Measurements from ENCODE around the gene LECT2. TPM values are rescaled to one million over a fixed set of nuclear protein-coding genes. Genes with fewer than 3 reads are reported as not detected.

LECT2 gene
- total and polyA plus RNA-seq, 8 donors = not detected

- intact Hi-C loops (cut with DNase I; ENCODE audit: low total_unique reads) = no loop called here
- H3K9me3 ChIP-seq = no peaks in the 10 kb centered on the region
- no peak overlapping the region for H3K27ac ChIP-seq
- H3K27me3 ChIP-seq = peaks cover 0 to 42% (median 0%) of the 10 kb centered on the region in 3 donors
- no peaks in the 10 kb centered on the region for H3K4me1 ChIP-seq
- H3K4me3 ChIP-seq = no peak overlapping the region
- no peak for DNase-seq
- TF ChIP-seq EP300 (IDR thresholded peaks at IDR 0.05) (no peak), POLR2A (IDR thresholded peaks at IDR 0.05) (no peak), POLR2AphosphoS5 (IDR thresholded peaks at IDR 0.05) (no peak)
- no peaks in the 10 kb centered on the region for H3K36me3 ChIP-seq
- WGBS, 5 donors = 11 to 28% (median 24%) methylated on average over 3 of the region's 3 CpGs
These were observed 53.1 kb downstream of the LECT2 start for GRCh38 chr5:135901633-135902032.

DNA sequence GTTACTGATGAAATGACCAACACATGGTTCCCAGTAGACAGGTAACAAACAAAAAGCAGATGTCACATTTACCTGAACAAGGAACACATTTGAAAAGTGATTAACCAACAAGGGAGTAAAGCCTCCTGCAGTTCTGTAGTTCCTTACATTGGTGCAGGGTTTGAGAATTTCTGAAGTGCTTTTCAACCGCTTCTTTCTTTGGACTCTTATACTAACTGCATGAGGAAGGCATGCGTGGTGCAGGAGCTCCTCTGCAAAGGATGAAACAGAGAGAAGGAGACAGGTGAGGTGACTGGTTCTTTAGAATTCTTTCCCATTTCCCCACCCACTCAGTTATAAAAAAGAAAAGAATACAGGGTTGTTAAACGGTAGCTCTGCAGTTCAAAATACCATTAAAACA lies 54.5 kb downstream of the LECT2 start:
- Histone ChIP-seq H3K4me3 (no peak overlapping the region), H3K27me3 (peaks cover 0 to 43% (median 0%) of the 10 kb centered on the region in 3 donors), H3K36me3 (no peaks in the 10 kb centered on the region), H3K9me3 (no peaks in the 10 kb centered on the region), H3K27ac (no peak overlapping the region), H3K4me1 (no peaks in the 10 kb centered on the region)
- intact Hi-C loops (cut with DNase I; ENCODE audit: low total_unique reads) = no loop called here
- TF ChIP-seq POLR2A (IDR thresholded peaks at IDR 0.05) = no peak
- TF ChIP-seq POLR2AphosphoS5 (IDR thresholded peaks at IDR 0.05) = no peak
- TF ChIP-seq EP300 (IDR thresholded peaks at IDR 0.05) = no peak
- TF ChIP-seq, protein P1, sequence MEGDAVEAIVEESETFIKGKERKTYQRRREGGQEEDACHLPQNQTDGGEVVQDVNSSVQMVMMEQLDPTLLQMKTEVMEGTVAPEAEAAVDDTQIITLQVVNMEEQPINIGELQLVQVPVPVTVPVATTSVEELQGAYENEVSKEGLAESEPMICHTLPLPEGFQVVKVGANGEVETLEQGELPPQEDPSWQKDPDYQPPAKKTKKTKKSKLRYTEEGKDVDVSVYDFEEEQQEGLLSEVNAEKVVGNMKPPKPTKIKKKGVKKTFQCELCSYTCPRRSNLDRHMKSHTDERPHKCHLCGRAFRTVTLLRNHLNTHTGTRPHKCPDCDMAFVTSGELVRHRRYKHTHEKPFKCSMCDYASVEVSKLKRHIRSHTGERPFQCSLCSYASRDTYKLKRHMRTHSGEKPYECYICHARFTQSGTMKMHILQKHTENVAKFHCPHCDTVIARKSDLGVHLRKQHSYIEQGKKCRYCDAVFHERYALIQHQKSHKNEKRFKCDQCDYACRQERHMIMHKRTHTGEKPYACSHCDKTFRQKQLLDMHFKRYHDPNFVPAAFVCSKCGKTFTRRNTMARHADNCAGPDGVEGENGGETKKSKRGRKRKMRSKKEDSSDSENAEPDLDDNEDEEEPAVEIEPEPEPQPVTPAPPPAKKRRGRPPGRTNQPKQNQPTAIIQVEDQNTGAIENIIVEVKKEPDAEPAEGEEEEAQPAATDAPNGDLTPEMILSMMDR (IDR thresholded peaks at IDR 0.05) = no peak
- 50 to 59% (median 56%) methylated on average over 3 of the region's 3 CpGs for WGBS, 5 donors
- no peak for DNase-seq

DNA sequence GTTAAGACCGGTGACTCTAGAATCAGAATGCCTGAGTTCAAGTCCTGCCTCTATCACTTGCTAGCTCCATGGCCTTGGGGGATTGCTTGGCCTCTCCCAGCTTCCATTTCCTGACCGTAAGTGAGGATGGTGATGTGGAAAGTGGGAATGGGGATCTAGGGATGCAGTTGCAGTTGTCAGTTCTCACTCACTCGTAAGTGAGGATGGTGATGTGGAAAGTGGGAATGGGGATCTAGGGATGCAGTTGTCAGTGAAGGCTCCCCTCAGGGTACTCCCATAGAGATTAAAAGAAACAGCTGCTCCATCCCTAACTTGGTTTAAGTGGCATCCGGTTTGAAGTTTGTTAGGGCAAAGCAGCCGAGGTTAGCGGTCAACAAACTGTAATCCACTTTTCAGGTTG lies 56.1 kb downstream of the LECT2 start:
- intact Hi-C loops (cut with DNase I; ENCODE audit: low total_unique reads) = no loop called here
- no peaks in the 10 kb centered on the region for H3K9me3 ChIP-seq
- H3K27me3 ChIP-seq = peaks cover 0 to 48% (median 0%) of the 10 kb centered on the region in 3 donors
- TF ChIP-seq, protein P1 (IDR thresholded peaks at IDR 0.05) = no peak
- TF ChIP-seq POLR2AphosphoS5 (IDR thresholded peaks at IDR 0.05) (no peak), POLR2A (IDR thresholded peaks at IDR 0.05) (no peak), EP300 (IDR thresholded peaks at IDR 0.05) (no peak)
- H3K36me3 ChIP-seq = no peaks in the 10 kb centered on the region
- no peaks in the 10 kb centered on the region for H3K4me1 ChIP-seq
- DNase-seq = no peak
- H3K4me3 ChIP-seq = no peak overlapping the region
- H3K27ac ChIP-seq = no peak overlapping the region
- WGBS, 5 donors = 80 to 87% (median 84%) methylated on average over 6 of the region's 6 CpGs

Other genes with a start within 250 kb of the LECT2 start
- under 1 TPM in 1 of 5 donors, not detected in 4; 0.37 TPM for gene SLC25A48, start 120.3 kb downstream of the LECT2 start, total RNA-seq
- gene SLC25A48, start 120.3 kb downstream of the LECT2 start, polyA plus RNA-seq = under 1 TPM in 1 of 3 donors, not detected in 2; 0.13 TPM
- gene IL9, start 59.1 kb downstream of the LECT2 start, total RNA-seq = not detected
- not detected for gene IL9, start 59.1 kb downstream of the LECT2 start, polyA plus RNA-seq
- gene TGFBI, start 74.0 kb upstream of the LECT2 start, total RNA-seq = 100 to 1,000 TPM in 1 of 5 donors, 10 to 100 TPM in 4; 24.5 to 180 (median 70.1) TPM
- gene TGFBI, start 74.0 kb upstream of the LECT2 start, polyA plus RNA-seq = 100 to 1,000 TPM in 1 of 3 donors, 10 to 100 TPM in 2; 43.5 to 116 (median 54.4) TPM
- 100 to 1,000 TPM in 1 of 5 donors, 10 to 100 TPM in 4; 18.8 to 220 (median 61.4) TPM for gene SMAD5, start 177.9 kb upstream of the LECT2 start, total RNA-seq
- gene SMAD5, start 177.9 kb upstream of the LECT2 start, polyA plus RNA-seq = 10 to 100 TPM in 2 of 3 donors, 1 to 10 TPM in 1; 6.8 to 10.8 (median 10.5) TPM
- gene SMIM32, start 238.2 kb upstream of the LECT2 start, total RNA-seq = 10 to 100 TPM in 1 of 5 donors, under 1 TPM in 1, not detected in 3; 0.55 to 22.0 TPM
- gene SMIM32, start 238.2 kb upstream of the LECT2 start, polyA plus RNA-seq = under 1 TPM; 0.30 to 0.76 (median 0.75) TPM